ENCODE measurements around the gene CLIP1. TPM values are rescaled to one million over a fixed set of nuclear protein-coding genes. Genes with fewer than 3 reads are reported as not detected.

CLIP1 gene
- polyA plus RNA-seq, 1 of the 3 experiments (the other 2 are of a cell fraction) = 33.9 TPM

- no peak for DNase-seq
- H3K36me3 ChIP-seq (replicated peaks in 1 of 2; ENCODE audit: control insufficient read depth in 1 of 2, insufficient read depth in 2 of 2, low read length in 1 of 2) = peaks cover 24 to 33% of the 10 kb centered on the region in 2 experiments
- no peak overlapping the region for H3K9ac ChIP-seq
- no peaks in the 10 kb centered on the region for H3K27me3 ChIP-seq (ENCODE audit: insufficient read depth)
- H3K9me3 ChIP-seq = no peaks in the 10 kb centered on the region
- H3K27ac ChIP-seq (ENCODE audit: low read depth in 2 of 2, low read length in 1 of 2) = no peak overlapping the region
- H3F3A ChIP-seq (replicated peaks; ENCODE audit: insufficient read depth) = peaks cover 17% of the 10 kb centered on the region
- TF ChIP-seq TAF1 (IDR thresholded peaks at IDR 0.05; ENCODE audit: borderline replicate concordance, low read depth, low read length) (no peak), SIN3A (IDR thresholded peaks at IDR 0.05; ENCODE audit: borderline replicate concordance, low read depth, low read length) (no peak), FOSL2 (IDR thresholded peaks at IDR 0.05; ENCODE audit: borderline replicate concordance, low read depth) (no peak), POLR2AphosphoS5 (IDR thresholded peaks at IDR 0.05; ENCODE audit: low read depth, low read length) (no peak), REST (IDR thresholded peaks at IDR 0.05; ENCODE audit: low read depth, low read length) (no peak), ZBTB33 (IDR thresholded peaks at IDR 0.05; ENCODE audit: borderline replicate concordance, low read depth) (no peak)
- no peaks in the 10 kb centered on the region for H4K20me1 ChIP-seq (ENCODE audit: insufficient read depth)
- H2AFZ ChIP-seq (ENCODE audit: low read depth) = no peak overlapping the region
- peaks cover 8 to 10% of the 10 kb centered on the region in 2 experiments; a peak in 3 of 4 replicates for H3K4me1 ChIP-seq (ENCODE audit: control insufficient read depth in 1 of 2, insufficient read depth in 2 of 2, low read depth in 1 of 2, low read length in 1 of 2)
- ChIA-PET CTCF (interaction anchor here (1.0 to 2.3 kb wide), 3 partner anchors 25 to 50 kb away, joined by 3 to 8 read pairs (median 3); no protein-coding TSS in a partner anchor), POLR2A (no interaction called here)
- WGBS (ENCODE audit: low lambda C conversion rate) = 75% methylated on average over 1 of the region's 1 CpG
- H3K9me2 ChIP-seq = no peaks in the 10 kb centered on the region
- H3K4me3 ChIP-seq (ENCODE audit: low read depth in 2 of 2, low read length in 1 of 2) = no peak overlapping the region
- no peak overlapping the region for H3K4me2 ChIP-seq
- no peaks in the 10 kb centered on the region for H3K79me2 ChIP-seq (ENCODE audit: insufficient read depth)
Measured at GRCh38 chr12:122304924-122305323, 117.5 kb downstream of the CLIP1 start.

GRCh38 chr12:122303068-122303467 lies 119.4 kb downstream of the CLIP1 start:
- Histone ChIP-seq H3K27ac (ENCODE audit: low read depth in 2 of 2, low read length in 1 of 2) (no peak overlapping the region), H3F3A (replicated peaks; ENCODE audit: insufficient read depth) (peaks cover 3% of the 10 kb centered on the region), H3K36me3 (replicated peaks in 1 of 2; ENCODE audit: control insufficient read depth in 1 of 2, insufficient read depth in 2 of 2, low read length in 1 of 2) (peaks cover 22 to 34% of the 10 kb centered on the region in 2 experiments), H3K27me3 (ENCODE audit: insufficient read depth) (no peaks in the 10 kb centered on the region), H3K9me3 (no peaks in the 10 kb centered on the region), H3K9me2 (no peaks in the 10 kb centered on the region), H3K4me2 (no peak overlapping the region), H4K20me1 (ENCODE audit: insufficient read depth) (no peaks in the 10 kb centered on the region), H3K4me1 (ENCODE audit: control insufficient read depth in 1 of 2, insufficient read depth in 2 of 2, low read depth in 1 of 2, low read length in 1 of 2) (no peaks in the 10 kb centered on the region), H3K9ac (no peak overlapping the region), H2AFZ (ENCODE audit: low read depth) (no peak overlapping the region), H3K4me3 (ENCODE audit: low read depth in 2 of 2, low read length in 1 of 2) (no peak overlapping the region), H3K79me2 (ENCODE audit: insufficient read depth) (no peaks in the 10 kb centered on the region)
- ChIA-PET CTCF (no interaction called here), POLR2A (no interaction called here)
- no peak for DNase-seq
- WGBS (ENCODE audit: low lambda C conversion rate) = 88% methylated on average over 4 of the region's 4 CpGs
- no peak for TF ChIP-seq USF2 (IDR thresholded peaks at IDR 0.05; ENCODE audit: borderline replicate concordance, low read depth, low read length)
- no peak for TF ChIP-seq SMC3 (IDR thresholded peaks at IDR 0.05; ENCODE audit: low read depth, low read length)
- TF ChIP-seq FOSL2 (IDR thresholded peaks at IDR 0.05; ENCODE audit: borderline replicate concordance, low read depth) = no peak
- no peak for TF ChIP-seq USF1 (IDR thresholded peaks at IDR 0.05; ENCODE audit: borderline replicate concordance, low read depth)
- TF ChIP-seq SIN3A (IDR thresholded peaks at IDR 0.05; ENCODE audit: borderline replicate concordance, low read depth, low read length) = no peak
